H9 (cell line): Measurements from ENCODE around the gene CDX2. TPM values are rescaled to one million over a fixed set of nuclear protein-coding genes. Genes with fewer than 3 reads are reported as not detected.
A peak's percentile ranks its signal among the peaks of the same experiment; 100 is the strongest.

ENCODE experiments used
- DNase-seq: peaks from one replicate; pipeline ENCODE4 v3.0.0-alpha.2; 2017
- H2AFZ ChIP-seq: one replicate; pipeline ENCODE4 v1.6.1; 2013; ENCODE audit warnings: mild to moderate bottlenecking, low read length, control low read depth, moderate library complexity
- H2AK5ac ChIP-seq: 2 replicates; pipeline ENCODE4 v1.6.1; 2013; ENCODE audit warnings: low read length, control low read depth, mixed read lengths; ENCODE audit not compliant: insufficient read length
- H2BK120ac ChIP-seq: one replicate; pipeline ENCODE4 v1.6.1; 2013; ENCODE audit warnings: low read depth, mild to moderate bottlenecking, low read length, control low read depth, inconsistent platforms; ENCODE audit not compliant: poor library complexity, severe bottlenecking
- H2BK12ac ChIP-seq: 2 replicates; pipeline ENCODE4 v1.6.1; 2013; ENCODE audit warnings: low read length, control low read depth, mixed read lengths, low read depth; ENCODE audit not compliant: insufficient read length
- H2BK15ac ChIP-seq: 2 replicates; pipeline ENCODE4 v1.6.1; 2013; ENCODE audit warnings: low read depth, low read length, control low read depth
- H2BK20ac ChIP-seq: one replicate; pipeline ENCODE4 v1.6.1; 2013; ENCODE audit warnings: low read depth, mild to moderate bottlenecking, low read length, control low read depth, inconsistent platforms; ENCODE audit not compliant: poor library complexity, severe bottlenecking
- H2BK5ac ChIP-seq: 2 replicates; pipeline ENCODE4 v1.6.1; 2013; ENCODE audit warnings: low read length, control low read depth, mixed read lengths; ENCODE audit not compliant: insufficient read length
- H3K14ac ChIP-seq: 2 replicates; pipeline ENCODE4 v1.6.1; 2013; ENCODE audit warnings: low read length, control low read depth; ENCODE audit not compliant: insufficient read depth
- H3K18ac ChIP-seq: 2 replicates; pipeline ENCODE4 v1.6.1; 2013; ENCODE audit warnings: low read depth, mild to moderate bottlenecking, mixed read lengths, low read length, control low read depth; ENCODE audit not compliant: insufficient read length
- H3K23ac ChIP-seq: 2 replicates; pipeline ENCODE4 v1.6.1; 2013; ENCODE audit warnings: low read length, control low read depth, mixed read lengths, low read depth; ENCODE audit not compliant: insufficient read length
- H3K23me2 ChIP-seq: 2 replicates; pipeline ENCODE4 v1.6.1; 2013; ENCODE audit warnings: low read depth, mild to moderate bottlenecking, mixed read lengths, low read length, control low read depth; ENCODE audit not compliant: insufficient read length, poor library complexity, severe bottlenecking
- H3K27ac ChIP-seq: 2 replicates; pipeline ENCODE4 v1.5.1; 2013; ENCODE audit warnings: low read length, control low read depth, mixed read lengths, low read depth; ENCODE audit not compliant: insufficient read length
- H3K27me3 ChIP-seq: 2 replicates; pipeline ENCODE4 v1.6.1; 2013; ENCODE audit warnings: low read length, control low read depth, inconsistent platforms; ENCODE audit not compliant: insufficient read depth
- H3K4ac ChIP-seq: 2 replicates; pipeline ENCODE4 v1.6.1; 2013; ENCODE audit warnings: low read depth, mild to moderate bottlenecking, control low read depth, inconsistent platforms, low read length, moderate library complexity
- H3K4me1 ChIP-seq: 2 replicates; pipeline ENCODE4 v1.6.1; 2013; ENCODE audit warnings: low read length, control low read depth, inconsistent platforms; ENCODE audit not compliant: insufficient read depth
- H3K4me2 ChIP-seq: 2 replicates; pipeline ENCODE4 v1.6.1; 2013; ENCODE audit warnings: low read length, control low read depth, mixed read lengths; ENCODE audit not compliant: insufficient read length, insufficient read depth
- H3K56ac ChIP-seq: 2 replicates; pipeline ENCODE4 v1.6.1; 2013; ENCODE audit warnings: low read depth, mild to moderate bottlenecking, mixed read lengths, low read length, control low read depth; ENCODE audit not compliant: insufficient read length
- H3K79me1 ChIP-seq: 2 replicates; pipeline ENCODE4 v1.6.1; 2013; ENCODE audit warnings: low read depth, mild to moderate bottlenecking, moderate library complexity, low read length, control low read depth, inconsistent platforms; ENCODE audit not compliant: insufficient read depth, poor library complexity, severe bottlenecking
- H3K79me2 ChIP-seq: 2 replicates; pipeline ENCODE4 v1.6.1; 2013; ENCODE audit warnings: low read length, control low read depth, inconsistent platforms; ENCODE audit not compliant: insufficient read depth
- H3K9ac ChIP-seq: 2 replicates; pipeline ENCODE4 v1.6.1; 2013; ENCODE audit warnings: low read length, control low read depth, mixed read lengths; ENCODE audit not compliant: insufficient read length; ENCODE audit errors: extremely low read depth
- H3K9me3 ChIP-seq: one replicate; pipeline ENCODE4 v1.6.1; 2013; ENCODE audit warnings: low read depth, low read length, inconsistent platforms; ENCODE audit not compliant: control insufficient read depth
- H3T11ph ChIP-seq: one replicate; pipeline ENCODE4 v1.6.1; 2013; ENCODE audit warnings: mild to moderate bottlenecking, low read length, control low read depth, inconsistent platforms
- H4K20me1 ChIP-seq: one replicate; pipeline ENCODE4 v1.6.1; 2013; ENCODE audit not compliant: control insufficient read depth, insufficient read length, insufficient read depth
- H4K5ac ChIP-seq: 2 replicates; pipeline ENCODE4 v1.6.1; 2013; ENCODE audit warnings: low read depth, mild to moderate bottlenecking, mixed read lengths, low read length, control low read depth; ENCODE audit not compliant: insufficient read length
- H4K8ac ChIP-seq: replicated peaks from 2 replicates; pipeline ENCODE4 v1.6.1; 2013; ENCODE audit warnings: low read length, control low read depth, mixed read lengths, low read depth; ENCODE audit not compliant: insufficient read length
- H4K91ac ChIP-seq: 2 replicates; pipeline ENCODE4 v1.6.1; 2013; ENCODE audit warnings: low read depth, mild to moderate bottlenecking, moderate library complexity, mixed read lengths, low read length, control low read depth; ENCODE audit not compliant: insufficient read length
- H3K27ac Mint-ChIP-seq, 3 experiments: 2 replicates in 2 of 3; 3 replicates in 1 of 3; pipeline ENCODE4 v1.8.0; 2020 to 2021; ENCODE audit warnings: mixed read lengths in 3 of 3, mild to moderate bottlenecking in 1 of 3, moderate library complexity in 1 of 3
- H3K27me3 Mint-ChIP-seq: 2 replicates; pipeline ENCODE4 v1.8.0; 2021; ENCODE audit warnings: low read depth, mild to moderate bottlenecking, moderate library complexity, mixed read lengths
- H3K36me3 Mint-ChIP-seq, 3 experiments: 2 replicates in 2 of 3; 3 replicates in 1 of 3; pipeline ENCODE4 v1.8.0; 2020 to 2021; ENCODE audit warnings: low read depth in 3 of 3, mixed read lengths in 3 of 3; ENCODE audit not compliant: insufficient read depth in 1 of 3
- H3K4me1 Mint-ChIP-seq, 2 experiments: 2 replicates each; pipeline ENCODE4 v1.8.0; 2020; ENCODE audit warnings: mixed read lengths in 2 of 2
- H3K4me3 Mint-ChIP-seq, 2 experiments: 2 replicates in 1 of 2; 3 replicates in 1 of 2; pipeline ENCODE4 v1.8.0; 2020 to 2021; ENCODE audit warnings: mild to moderate bottlenecking in 2 of 2, mixed read lengths in 2 of 2, moderate library complexity in 1 of 2
- H3K9me3 Mint-ChIP-seq, 2 experiments: 2 replicates in 1 of 2; 3 replicates in 1 of 2; pipeline ENCODE4 v1.8.0; 2020; ENCODE audit warnings: mild to moderate bottlenecking in 2 of 2, mixed read lengths in 2 of 2, moderate library complexity in 1 of 2
- CTCF ChIP-seq: fragments of 200-600 bp; sonication (generic); conservative IDR thresholded peaks from 3 replicates; pipeline ENCODE4 v1.8.0; 2021; ENCODE audit warnings: antibody characterized with exemption, mild to moderate bottlenecking
- WGBS: extraction: QIAGEN DNeasy Blood & Tissue Kit; methylation state at CpG from one replicate; pipeline ENCODE4 v1.1.7; 2013; ENCODE audit warnings: missing lambda C conversion rate, low lambda C conversion rate, mixed read lengths; ENCODE audit not compliant: insufficient read length; ENCODE audit errors: extremely low coverage; 5-methylcytosine and 5-hydroxymethylcytosine counted together
- total RNA-seq: library from RNA; stranded (reverse); gene quantifications from 2 replicates; pipeline ENCODE4 v1.2.1, GENCODE V29; 2021

CDX2 gene
- total RNA-seq, 1 experiment from 2014 or later, result not detected

GRCh38 chr13:27928353-27928804 lies 40.7 kb downstream of the CDX2 start:
- Histone ChIP-seq H3K14ac (no peak overlapping the region; the same call in 1 of the 2 replicates), H3K79me1 (no peaks in the 10 kb centered on the region), H3K23ac (no peak overlapping the region), H3K4ac (no peak overlapping the region), H3T11ph (no peak overlapping the region), H4K91ac (no peak overlapping the region), H3K27ac (no peak overlapping the region), H3K56ac (no peak overlapping the region), H2BK120ac (no peak overlapping the region), H3K79me2 (no peaks in the 10 kb centered on the region), H4K20me1 (no peaks in the 10 kb centered on the region), H3K18ac (no peak overlapping the region), H2BK12ac (no peak overlapping the region), H2BK20ac (no peak overlapping the region), H3K4me1 (no peaks in the 10 kb centered on the region), H3K9me3 (no peaks in the 10 kb centered on the region), H2BK15ac (no peak overlapping the region), H3K4me2 (peak overlapping the region; percentile 35), H4K5ac (no peak overlapping the region), H3K23me2 (no peaks in the 10 kb centered on the region), H3K27me3 (peaks cover 87% of the 10 kb centered on the region), H4K8ac (no peak overlapping the region), H2BK5ac (no peak overlapping the region), H2AFZ (no peak overlapping the region), H3K9ac (no peak overlapping the region), H2AK5ac (no peak overlapping the region)
- peaks cover 98% of the 10 kb centered on the region for H3K27me3 Mint-ChIP-seq
- H3K4me3 Mint-ChIP-seq, result peak overlapping the region in 1 of 2 experiments; percentile 41; a peak in 1 of 5 replicates
- no peak overlapping the region; a peak in 1 of 7 replicates for H3K27ac Mint-ChIP-seq
- DNase-seq, result no peak
- peaks cover 4 to 29% of the 10 kb centered on the region in 2 experiments for H3K4me1 Mint-ChIP-seq
- TF ChIP-seq CTCF, result no peak
- no CpG with 5 or more reads among the region's 26 CpGs for WGBS
- peaks cover 0 to 2% (median 0%) of the 10 kb centered on the region in 3 experiments; a peak in 1 of 7 replicates for H3K36me3 Mint-ChIP-seq
- peaks cover 4 to 5% of the 10 kb centered on the region in 2 experiments; a peak in 4 of 5 replicates for H3K9me3 Mint-ChIP-seq
